ENCODE data around the gene RGL1.

DNA sequence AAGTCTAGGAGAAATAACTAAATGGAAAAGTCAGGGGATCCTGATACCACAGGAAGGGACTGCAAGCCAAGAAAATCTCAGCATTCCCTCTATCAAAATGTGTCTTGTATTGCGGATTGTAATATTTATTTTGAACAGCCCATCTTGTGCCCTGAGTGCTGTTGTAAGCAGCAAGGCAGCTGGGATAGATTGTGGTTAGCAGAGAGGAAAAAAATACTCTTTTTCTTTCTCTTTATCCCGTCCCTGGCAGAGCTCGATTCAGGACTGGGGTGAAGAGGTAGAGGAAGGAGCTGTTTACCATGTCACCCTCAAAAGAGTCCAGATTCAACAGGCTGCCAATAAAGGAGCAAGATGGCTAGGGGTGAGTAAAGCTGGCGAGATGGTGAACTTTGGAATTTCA is 1.2 kb downstream of the RGL1 start:
- TF ChIP-seq, protein P1, sequence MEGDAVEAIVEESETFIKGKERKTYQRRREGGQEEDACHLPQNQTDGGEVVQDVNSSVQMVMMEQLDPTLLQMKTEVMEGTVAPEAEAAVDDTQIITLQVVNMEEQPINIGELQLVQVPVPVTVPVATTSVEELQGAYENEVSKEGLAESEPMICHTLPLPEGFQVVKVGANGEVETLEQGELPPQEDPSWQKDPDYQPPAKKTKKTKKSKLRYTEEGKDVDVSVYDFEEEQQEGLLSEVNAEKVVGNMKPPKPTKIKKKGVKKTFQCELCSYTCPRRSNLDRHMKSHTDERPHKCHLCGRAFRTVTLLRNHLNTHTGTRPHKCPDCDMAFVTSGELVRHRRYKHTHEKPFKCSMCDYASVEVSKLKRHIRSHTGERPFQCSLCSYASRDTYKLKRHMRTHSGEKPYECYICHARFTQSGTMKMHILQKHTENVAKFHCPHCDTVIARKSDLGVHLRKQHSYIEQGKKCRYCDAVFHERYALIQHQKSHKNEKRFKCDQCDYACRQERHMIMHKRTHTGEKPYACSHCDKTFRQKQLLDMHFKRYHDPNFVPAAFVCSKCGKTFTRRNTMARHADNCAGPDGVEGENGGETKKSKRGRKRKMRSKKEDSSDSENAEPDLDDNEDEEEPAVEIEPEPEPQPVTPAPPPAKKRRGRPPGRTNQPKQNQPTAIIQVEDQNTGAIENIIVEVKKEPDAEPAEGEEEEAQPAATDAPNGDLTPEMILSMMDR (IDR thresholded peaks at IDR 0.05; ENCODE audit: low read depth, low read length, poor library complexity, severe bottlenecking) = no peak
- no peak for TF ChIP-seq EZH2phosphoT487 (IDR thresholded peaks at IDR 0.05; ENCODE audit: borderline replicate concordance, low read length)

Measured in DOHH2 (cell line).